Mucosa of rectum (tissue), 2 donors: ENCODE results near the gene SDHAF3.
"Not testable (repeated sequence)": the region's sequence is repeated elsewhere in the genome, so short reads cannot be mapped to it uniquely, and the experiment has no call there.

Experiments
- H3K27ac ChIP-seq, 2 donors: one replicate each; pipeline ENCODE4 v1.7.0; 2013; ENCODE audit warnings: inconsistent platforms in 2 of 2, low read depth in 2 of 2, low read length in 2 of 2
- H3K27me3 ChIP-seq, 2 donors: one replicate each; pipeline ENCODE4 v1.7.0; 2013; ENCODE audit warnings: low read length in 2 of 2; ENCODE audit not compliant: control insufficient read depth in 2 of 2, insufficient read depth in 2 of 2
- H3K36me3 ChIP-seq, 2 donors: one replicate each; pipeline ENCODE4 v1.7.0; 2013; ENCODE audit warnings: low read length in 2 of 2; ENCODE audit not compliant: control insufficient read depth in 2 of 2, insufficient read depth in 2 of 2
- H3K4me1 ChIP-seq, 2 donors: one replicate each; pipeline ENCODE4 v1.7.0; 2013; ENCODE audit warnings: low read length in 2 of 2, mild to moderate bottlenecking in 1 of 2; ENCODE audit not compliant: control insufficient read depth in 2 of 2, insufficient read depth in 2 of 2
- H3K4me3 ChIP-seq, 2 donors: one replicate each; pipeline ENCODE4 v1.7.0; 2013; ENCODE audit warnings: low read length in 2 of 2
- H3K9ac ChIP-seq, 2 donors: one replicate each; pipeline ENCODE4 v1.7.0; 2013; ENCODE audit warnings: low read length in 2 of 2, low read depth in 1 of 2, mild to moderate bottlenecking in 1 of 2
- H3K9me3 ChIP-seq, 2 donors: one replicate each; pipeline ENCODE4 v1.7.0; 2013; ENCODE audit warnings: low read length in 2 of 2; ENCODE audit not compliant: control insufficient read depth in 2 of 2
- donor health status: healthy.
- donor health status: Normal muscosa, but diverticular disease.

SDHAF3 gene

DNA sequence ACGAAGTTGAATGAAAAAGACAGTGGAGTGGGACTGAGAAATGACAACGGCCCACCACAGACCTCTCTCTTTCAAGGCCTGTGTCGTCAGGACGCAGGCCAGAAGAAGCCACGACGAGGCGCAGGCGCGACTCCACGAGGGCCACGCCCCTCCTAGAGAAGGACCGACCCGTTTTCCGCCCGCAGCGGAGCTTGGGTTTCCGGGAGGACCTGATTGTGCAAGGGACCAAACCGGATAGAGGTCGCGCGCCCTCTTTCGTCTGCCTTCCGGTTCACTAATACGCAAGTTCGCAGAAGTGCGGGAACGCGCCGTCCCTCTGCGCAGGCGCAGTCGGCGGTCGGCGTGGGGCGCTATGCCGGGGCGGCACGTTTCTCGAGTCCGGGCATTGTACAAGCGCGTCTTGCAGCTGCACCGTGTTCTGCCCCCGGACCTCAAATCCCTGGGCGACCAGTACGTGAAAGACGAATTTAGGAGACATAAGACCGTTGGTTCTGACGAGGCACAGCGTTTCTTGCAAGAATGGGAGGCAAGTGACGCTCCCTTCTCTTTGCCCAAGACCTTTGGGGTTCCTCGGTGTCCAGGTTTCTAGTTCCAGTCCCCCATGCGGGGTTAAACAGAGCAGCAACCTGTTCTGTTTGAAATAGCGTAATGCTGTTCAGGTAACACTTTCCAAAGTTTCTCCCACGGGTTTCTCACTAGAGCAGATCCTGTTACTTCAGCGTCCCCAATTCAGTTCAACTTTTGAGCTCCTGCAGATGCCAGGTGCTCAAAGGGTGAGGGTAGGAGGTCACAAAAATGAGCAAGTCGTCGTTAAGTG is at the start of gene SDHAF3:
SDHAF3 (plus strand) TSS at position 327 of the 817 bp plus-strand sequence; CDS start at position 353, 26 bp downstream.
- H3K4me1 ChIP-seq: peaks cover 0 to 16% of the 10 kb centered on the region in 2 donors
- peak within 1 kb of the TSS; percentile 76 to 81 for H3K9ac ChIP-seq
- no peaks in the 10 kb centered on the region for H3K9me3 ChIP-seq
- H3K4me3 ChIP-seq: peak within 1 kb of the TSS; percentile 93 to 97
- no peaks in the 10 kb centered on the region for H3K27me3 ChIP-seq
- H3K36me3 ChIP-seq: no peaks in the 10 kb centered on the region
- peak within 1 kb of the TSS; percentile 72 to 77 for H3K27ac ChIP-seq

DNA sequence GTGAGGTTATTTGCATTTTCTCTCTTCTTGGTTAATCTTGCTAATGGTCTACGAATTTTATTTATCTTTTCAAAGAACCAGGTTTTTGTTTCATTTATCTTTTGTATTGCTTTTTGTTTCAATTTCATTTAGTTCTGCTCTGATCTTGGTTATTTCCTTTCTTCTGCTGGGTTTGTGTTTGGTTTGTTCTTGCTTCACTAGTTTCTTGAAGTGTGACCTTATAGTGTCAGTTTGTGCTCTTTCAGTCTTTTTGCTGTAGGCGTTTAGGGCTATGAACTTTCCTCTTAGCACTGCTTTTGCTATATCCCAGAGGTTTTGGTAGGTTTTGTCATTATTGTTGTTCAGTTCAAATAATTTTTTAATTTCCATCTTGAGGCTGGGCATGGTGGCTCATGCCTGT is 45.5 kb upstream of the SDHAF3 start:
- not testable (repeated sequence) for H3K9me3 ChIP-seq, H3K27me3 ChIP-seq, H3K9ac ChIP-seq, H3K36me3 ChIP-seq, H3K4me3 ChIP-seq, H3K4me1 ChIP-seq, H3K27ac ChIP-seq

DNA sequence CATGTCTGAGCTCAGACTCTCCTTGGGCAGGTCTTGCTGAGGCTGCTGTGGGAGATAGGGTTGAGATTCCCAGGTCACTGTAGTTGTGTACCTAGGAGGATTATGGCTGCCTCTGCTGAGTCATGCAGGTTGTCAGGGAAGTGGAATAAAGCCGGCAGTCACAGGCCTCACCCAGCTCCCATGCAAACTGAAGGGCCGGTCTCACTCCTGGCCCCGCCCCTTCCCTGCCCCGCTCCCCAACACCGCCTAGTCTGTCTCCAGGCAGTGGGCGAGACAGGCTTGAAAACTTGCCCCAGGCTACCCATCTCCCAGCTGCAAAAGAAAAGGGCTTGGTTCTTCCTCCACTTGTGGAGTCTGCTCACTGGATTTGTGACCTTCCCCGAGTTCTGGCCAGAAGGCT is 41.6 kb upstream of the SDHAF3 start:
- H3K27ac ChIP-seq: no peak overlapping the region
- no peaks in the 10 kb centered on the region for H3K27me3 ChIP-seq
- no peak overlapping the region for H3K9ac ChIP-seq
- no peaks in the 10 kb centered on the region for H3K9me3 ChIP-seq
- no peak overlapping the region for H3K4me3 ChIP-seq
- no peaks in the 10 kb centered on the region for H3K36me3 ChIP-seq
- no peaks in the 10 kb centered on the region for H3K4me1 ChIP-seq

DNA sequence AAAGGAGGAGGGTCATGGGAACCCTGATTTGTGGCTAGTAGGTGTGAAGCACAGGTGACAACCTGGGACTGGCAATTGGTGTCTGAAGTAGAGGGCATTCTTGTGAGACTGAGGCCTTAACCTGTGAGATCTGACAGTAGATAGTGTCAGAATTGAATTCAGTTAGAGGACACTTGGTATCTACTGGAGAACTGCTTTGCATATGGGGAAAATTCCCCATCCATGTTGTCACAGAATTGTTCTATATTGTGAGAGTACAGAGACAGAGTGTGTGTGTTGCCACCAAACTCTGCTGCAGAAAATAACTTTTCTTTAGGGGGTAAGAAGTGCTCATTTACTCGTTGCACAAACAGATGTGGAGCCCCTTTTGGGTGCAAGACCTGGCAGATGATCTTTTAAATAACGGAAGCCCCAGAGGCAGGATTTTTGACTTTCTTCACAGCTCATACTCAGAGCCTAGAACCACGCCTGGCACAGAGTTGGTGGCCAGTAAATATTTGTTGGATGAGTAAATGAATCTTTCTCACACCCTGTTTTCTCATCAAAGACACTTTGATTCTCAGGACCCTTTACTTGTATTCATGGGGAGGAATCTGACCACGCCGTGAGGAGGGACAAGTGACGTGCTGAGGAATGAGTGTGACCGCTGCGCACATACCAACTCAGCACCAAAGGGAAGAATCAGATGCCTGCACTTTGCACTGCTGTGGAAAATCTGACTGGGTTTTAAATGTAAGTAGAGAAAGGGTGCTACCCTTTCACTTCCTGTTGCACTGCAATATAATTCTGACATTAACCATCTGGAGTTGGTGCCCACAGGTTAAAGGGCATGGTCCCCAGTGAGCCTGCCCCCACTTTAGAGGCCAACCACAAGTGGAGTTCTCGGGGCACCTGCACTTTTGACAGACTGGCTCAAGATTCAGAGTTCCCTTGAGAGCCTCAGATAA is 39.2 kb upstream of the SDHAF3 start:
- Histone ChIP-seq H3K4me3 (no peak overlapping the region), H3K27me3 (peaks cover 0 to 4% of the 10 kb centered on the region in 2 donors), H3K4me1 (no peaks in the 10 kb centered on the region), H3K9me3 (no peaks in the 10 kb centered on the region), H3K27ac (no peak overlapping the region), H3K36me3 (no peaks in the 10 kb centered on the region), H3K9ac (no peak overlapping the region)

GRCh38 chr7:97079300-97079699 is 38.2 kb upstream of the SDHAF3 start:
- Histone ChIP-seq H3K9me3 (no peaks in the 10 kb centered on the region), H3K27ac (no peak overlapping the region), H3K4me1 (no peaks in the 10 kb centered on the region), H3K4me3 (no peak overlapping the region), H3K9ac (no peak overlapping the region), H3K27me3 (peaks cover 0 to 4% of the 10 kb centered on the region in 2 donors), H3K36me3 (no peaks in the 10 kb centered on the region)

DNA sequence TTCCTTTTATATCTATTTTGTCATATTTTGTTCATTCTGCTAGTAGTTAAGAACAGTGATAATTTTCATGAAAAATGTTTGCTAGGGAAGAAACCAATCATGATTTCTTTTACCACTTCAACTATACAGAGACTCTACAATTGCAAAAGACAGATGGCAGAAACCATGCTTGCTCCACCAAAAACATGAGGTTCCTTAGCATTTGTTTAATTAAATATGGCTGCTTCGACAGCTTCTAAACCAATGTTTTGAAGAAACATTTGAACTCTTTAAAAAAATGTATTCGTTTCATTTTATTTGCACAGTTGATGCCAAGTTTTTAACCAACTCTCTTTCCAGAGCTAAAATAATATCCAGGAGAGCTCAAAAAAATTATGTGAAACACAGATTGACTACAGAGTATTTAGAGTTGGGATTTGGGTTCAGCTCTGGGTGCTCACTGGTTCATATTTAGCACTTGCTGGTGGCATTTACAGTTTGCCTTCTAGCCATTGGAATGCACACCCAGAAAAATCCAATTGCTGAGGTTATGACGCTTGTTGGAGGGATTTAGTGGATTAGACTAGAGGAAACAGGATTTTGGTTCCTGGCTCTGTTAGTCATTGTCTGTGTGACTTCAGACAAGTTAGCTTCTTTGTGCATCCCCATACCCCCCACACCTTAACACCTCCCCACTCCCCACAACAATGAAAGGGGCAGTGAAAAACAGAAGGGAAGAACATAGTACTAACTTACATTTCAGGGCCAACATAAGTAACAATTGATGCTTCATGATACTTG is 35.8 kb upstream of the SDHAF3 start:
- Histone ChIP-seq H3K27me3 (peaks cover 0 to 4% of the 10 kb centered on the region in 2 donors), H3K9ac (no peak overlapping the region), H3K4me3 (no peak overlapping the region), H3K4me1 (no peaks in the 10 kb centered on the region), H3K9me3 (no peaks in the 10 kb centered on the region), H3K27ac (no peak overlapping the region), H3K36me3 (no peaks in the 10 kb centered on the region)

DNA sequence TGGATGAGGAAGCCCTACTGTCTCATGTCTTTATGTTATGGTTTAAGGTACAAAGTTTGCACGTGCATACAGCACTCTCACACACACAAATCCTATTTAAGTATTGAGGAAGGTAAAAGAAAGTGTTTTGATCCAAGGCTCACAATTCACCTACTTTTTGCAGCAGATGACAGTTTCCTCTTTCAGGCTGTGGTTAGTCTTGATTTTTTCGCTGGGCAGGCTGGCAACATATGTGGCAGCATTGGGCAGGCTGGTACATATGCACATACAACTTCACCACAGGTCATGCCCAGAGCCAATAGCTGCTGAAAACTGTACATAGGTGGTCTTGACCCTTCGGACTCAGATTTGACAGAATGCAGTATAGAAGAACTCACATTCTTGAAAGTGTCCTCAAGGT is 29.1 kb upstream of the SDHAF3 start:
- Histone ChIP-seq H3K9me3 (no peaks in the 10 kb centered on the region), H3K27ac (no peak overlapping the region), H3K27me3 (peaks cover 3 to 7% of the 10 kb centered on the region in 2 donors), H3K4me3 (no peak overlapping the region), H3K36me3 (no peaks in the 10 kb centered on the region), H3K9ac (no peak overlapping the region), H3K4me1 (no peaks in the 10 kb centered on the region)

DNA sequence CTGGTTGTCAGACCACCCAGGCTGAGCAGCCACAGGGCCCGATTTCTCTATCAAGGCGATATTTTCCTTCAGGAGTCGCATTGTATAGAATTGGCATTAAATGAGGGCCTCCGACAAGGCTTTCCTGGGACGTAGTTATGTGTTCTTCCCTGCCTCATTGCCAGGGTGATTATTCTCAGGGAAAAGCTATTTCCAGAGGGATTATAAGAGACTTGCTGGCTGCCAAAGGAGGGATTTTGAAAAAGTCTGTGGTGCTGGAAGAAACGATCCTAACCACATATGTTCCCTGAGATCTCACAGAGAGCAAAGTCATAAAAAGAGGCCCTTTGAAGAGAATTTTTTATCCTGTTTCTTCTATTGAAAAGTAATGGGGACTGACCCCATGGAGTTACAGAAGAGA is 27.7 kb upstream of the SDHAF3 start:
- Histone ChIP-seq H3K4me3 (no peak overlapping the region), H3K4me1 (no peaks in the 10 kb centered on the region), H3K9ac (no peak overlapping the region), H3K27ac (no peak overlapping the region), H3K36me3 (no peaks in the 10 kb centered on the region), H3K27me3 (peaks cover 3 to 7% of the 10 kb centered on the region in 2 donors), H3K9me3 (no peaks in the 10 kb centered on the region)

- H3K36me3 ChIP-seq: no peaks in the 10 kb centered on the region
- H3K27ac ChIP-seq: no peak overlapping the region
- H3K4me1 ChIP-seq: no peaks in the 10 kb centered on the region
- no peak overlapping the region for H3K4me3 ChIP-seq
- peaks cover 3 to 7% of the 10 kb centered on the region in 2 donors for H3K27me3 ChIP-seq
- H3K9ac ChIP-seq: no peak overlapping the region
- H3K9me3 ChIP-seq: no peaks in the 10 kb centered on the region
Measured at GRCh38 chr7:97090761-97091353, 26.6 kb upstream of the SDHAF3 start.
